SK-N-SH treated with all-trans-retinoic acid at 6 μM for 48 hours (cell line): ENCODE data around the gene TRMT1.

Experiments
- ATAC-seq: fragments of 200-7000 bp; cut with Tn5 transposase; 3 replicates; pipeline ENCODE4 v1.9.1; 2020; ENCODE audit warnings: mild to moderate bottlenecking, moderate library complexity
- CSDC2 ChIP-seq: fragments of 250-450 bp; sonication (Bioruptor Pico); IDR thresholded peaks from 2 replicates; pipeline ENCODE4 v1.5.0; 2020; ENCODE audit warnings: mild to moderate bottlenecking, moderate library complexity
- ISL1 ChIP-seq: fragments of 250-450 bp; sonication (Bioruptor Pico); IDR thresholded peaks from 2 replicates; pipeline ENCODE4 v2.1.2; 2022; ENCODE audit warnings: mild to moderate bottlenecking, moderate library complexity
- PPARA ChIP-seq: fragments of 250-450 bp; sonication (Bioruptor Pico); IDR thresholded peaks from 2 replicates; pipeline ENCODE4 v1.5.0; 2020; ENCODE audit warnings: mild to moderate bottlenecking, borderline replicate concordance
- SNAI2 ChIP-seq: fragments of 250-450 bp; sonication (Bioruptor Pico); IDR thresholded peaks from 2 replicates; pipeline ENCODE4 v1.5.0; 2020; ENCODE audit warnings: mild to moderate bottlenecking, moderate library complexity
- TCF4 ChIP-seq: fragments of 250-450 bp; sonication (Bioruptor Pico); IDR thresholded peaks from 2 replicates; pipeline ENCODE4 v1.8.0; 2021; ENCODE audit warnings: mild to moderate bottlenecking, moderate library complexity, borderline replicate concordance
- ZFP30 ChIP-seq: fragments of 450-650 bp; formaldehyde crosslinking; IDR thresholded peaks from 2 replicates; pipeline ENCODE4 v1.5.0; 2022; ENCODE audit warnings: mild to moderate bottlenecking, moderate library complexity
- ZNF8 ChIP-seq: fragments of 450-650 bp; formaldehyde crosslinking; IDR thresholded peaks from 2 replicates; pipeline ENCODE4 v1.5.0; 2020; ENCODE audit warnings: mild to moderate bottlenecking, moderate library complexity
- TF ChIP-seq, protein P1 (sequence below): fragments of 250-450 bp; sonication (Bioruptor Pico); IDR thresholded peaks from 2 replicates; pipeline ENCODE4 v1.5.1; 2020; ENCODE audit warnings: low read depth, mild to moderate bottlenecking, moderate library complexity
- TF ChIP-seq, protein P2 (sequence below): fragments of 250-450 bp; sonication (Bioruptor Pico); IDR thresholded peaks from 2 replicates; pipeline ENCODE4 v1.8.0; 2020; ENCODE audit warnings: mild to moderate bottlenecking, moderate library complexity, borderline replicate concordance

The TRMT1 gene

DNA sequence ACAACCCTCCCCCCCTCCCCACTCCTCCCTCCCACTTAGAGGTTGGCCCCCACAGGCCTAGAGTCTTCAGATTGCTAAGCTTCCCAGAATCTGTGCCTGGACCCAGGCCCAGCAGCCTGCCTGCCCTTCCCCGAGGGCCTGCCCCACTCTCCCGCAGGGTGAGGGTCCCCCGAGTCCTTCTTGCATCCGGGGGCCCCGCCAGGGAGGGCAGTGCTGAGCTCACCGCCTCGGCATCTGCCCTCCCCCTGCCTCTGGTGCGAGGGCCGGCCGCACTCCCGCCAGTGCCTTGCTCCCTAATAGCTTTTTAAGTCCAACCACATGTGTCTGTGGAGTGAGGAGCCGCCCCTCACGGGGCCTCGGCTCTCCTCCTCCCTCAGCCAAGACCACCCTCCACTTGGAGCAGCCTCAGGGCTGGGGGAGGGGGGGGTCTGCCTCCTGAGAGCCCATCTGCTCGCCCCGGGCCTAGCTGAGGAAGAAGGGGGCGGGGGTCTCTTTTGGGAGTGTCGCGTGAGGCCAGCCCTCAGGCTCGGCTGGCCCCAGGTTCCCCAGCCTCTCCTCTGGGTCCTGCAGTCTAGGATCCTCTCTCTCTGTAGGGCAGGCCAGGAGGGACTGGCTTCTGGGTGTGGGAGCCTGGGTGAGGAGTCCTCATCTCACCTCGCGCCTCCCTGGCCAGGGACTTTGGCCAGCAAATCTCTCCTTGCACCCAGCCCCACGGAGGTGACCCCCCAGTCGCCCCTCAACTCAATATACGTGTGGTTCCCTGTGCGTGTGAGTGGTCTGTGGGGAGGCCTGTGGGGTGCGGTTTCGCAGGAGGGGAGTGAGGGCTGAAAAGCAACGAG is 61.1 kb downstream of the TRMT1 start:
- peak; percentile 80 for ATAC-seq
- TF ChIP-seq ISL1 (CRISPR knock-in tag) = peak; percentile 50; the same call in 1 of the 2 replicates
- TF ChIP-seq ZNF8 (CRISPR knock-in tag) = no peak
- TF ChIP-seq, protein P1, sequence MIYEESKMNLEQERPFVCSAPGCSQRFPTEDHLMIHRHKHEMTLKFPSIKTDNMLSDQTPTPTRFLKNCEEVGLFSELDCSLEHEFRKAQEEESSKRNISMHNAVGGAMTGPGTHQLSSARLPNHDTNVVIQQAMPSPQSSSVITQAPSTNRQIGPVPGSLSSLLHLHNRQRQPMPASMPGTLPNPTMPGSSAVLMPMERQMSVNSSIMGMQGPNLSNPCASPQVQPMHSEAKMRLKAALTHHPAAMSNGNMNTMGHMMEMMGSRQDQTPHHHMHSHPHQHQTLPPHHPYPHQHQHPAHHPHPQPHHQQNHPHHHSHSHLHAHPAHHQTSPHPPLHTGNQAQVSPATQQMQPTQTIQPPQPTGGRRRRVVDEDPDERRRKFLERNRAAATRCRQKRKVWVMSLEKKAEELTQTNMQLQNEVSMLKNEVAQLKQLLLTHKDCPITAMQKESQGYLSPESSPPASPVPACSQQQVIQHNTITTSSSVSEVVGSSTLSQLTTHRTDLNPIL (CRISPR knock-in tag) = 0 out of 2 replicates have a peak, but pooled peaks have one; percentile 61
- TF ChIP-seq, protein P2, sequence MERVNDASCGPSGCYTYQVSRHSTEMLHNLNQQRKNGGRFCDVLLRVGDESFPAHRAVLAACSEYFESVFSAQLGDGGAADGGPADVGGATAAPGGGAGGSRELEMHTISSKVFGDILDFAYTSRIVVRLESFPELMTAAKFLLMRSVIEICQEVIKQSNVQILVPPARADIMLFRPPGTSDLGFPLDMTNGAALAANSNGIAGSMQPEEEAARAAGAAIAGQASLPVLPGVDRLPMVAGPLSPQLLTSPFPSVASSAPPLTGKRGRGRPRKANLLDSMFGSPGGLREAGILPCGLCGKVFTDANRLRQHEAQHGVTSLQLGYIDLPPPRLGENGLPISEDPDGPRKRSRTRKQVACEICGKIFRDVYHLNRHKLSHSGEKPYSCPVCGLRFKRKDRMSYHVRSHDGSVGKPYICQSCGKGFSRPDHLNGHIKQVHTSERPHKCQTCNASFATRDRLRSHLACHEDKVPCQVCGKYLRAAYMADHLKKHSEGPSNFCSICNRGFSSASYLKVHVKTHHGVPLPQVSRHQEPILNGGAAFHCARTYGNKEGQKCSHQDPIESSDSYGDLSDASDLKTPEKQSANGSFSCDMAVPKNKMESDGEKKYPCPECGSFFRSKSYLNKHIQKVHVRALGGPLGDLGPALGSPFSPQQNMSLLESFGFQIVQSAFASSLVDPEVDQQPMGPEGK = peak; percentile 87; the same call in 1 of the 2 replicates
- TF ChIP-seq TCF4 (CRISPR knock-in tag) = peak; percentile 59
- no peak for TF ChIP-seq SNAI2 (CRISPR knock-in tag)
- TF ChIP-seq ZFP30 = no peak
- TF ChIP-seq PPARA (CRISPR knock-in tag) = no peak
- no peak; the same call in 1 of the 2 replicates for TF ChIP-seq CSDC2 (CRISPR knock-in tag)
